GM21526 (cell line): ENCODE measurements around the gene C2CD2L.
"Not testable (repeated sequence)": the region's sequence is repeated elsewhere in the genome, so short reads cannot be mapped to it uniquely, and the experiment has no call there.

Experiments used
- ATAC-seq: cut with Tn5 transposase; IDR thresholded peaks from one replicate; pipeline ENCODE4 v1.9.1; 2021; ENCODE audit warnings: moderate library complexity; ENCODE audit not compliant: unreplicated experiment, low FRiP score

The C2CD2L gene

GRCh38 chr11:119149018-119149785, 42.1 kb downstream of the C2CD2L start, which contains the start of gene ABCG4:
TSS of gene ABCG4 (plus strand) at chr11:119149052. CDS start at chr11:119149966, 914 bp downstream.
- no peak for ATAC-seq

GRCh38 chr11:119149786-119150275, 42.7 kb downstream of the C2CD2L start:
- no peak for ATAC-seq

GRCh38 chr11:119152043-119152442, 44.9 kb downstream of the C2CD2L start:
- no peak for ATAC-seq

GRCh38 chr11:119152604-119153003, 45.5 kb downstream of the C2CD2L start:
- no peak for ATAC-seq

- no peak for ATAC-seq
These were observed 46.1 kb downstream of the C2CD2L start for GRCh38 chr11:119153049-119153818.

- ATAC-seq = no peak
These were observed 47.0 kb downstream of the C2CD2L start for GRCh38 chr11:119154178-119154577.

- ATAC-seq = no peak
These were observed 48.8 kb downstream of the C2CD2L start for GRCh38 chr11:119155733-119156492.

GRCh38 chr11:119156496-119156895, 49.4 kb downstream of the C2CD2L start:
- no peak for ATAC-seq

- ATAC-seq = no peak
These were observed 49.9 kb downstream of the C2CD2L start for GRCh38 chr11:119157063-119157462.

GRCh38 chr11:119158467-119158866, 51.3 kb downstream of the C2CD2L start:
- ATAC-seq = no peak

GRCh38 chr11:119160151-119160550, 53.0 kb downstream of the C2CD2L start:
- no peak for ATAC-seq

- ATAC-seq = no peak
These were observed 54.7 kb downstream of the C2CD2L start for GRCh38 chr11:119161871-119162270.

- ATAC-seq = no peak
These were observed 59.4 kb downstream of the C2CD2L start for GRCh38 chr11:119166368-119167076.

GRCh38 chr11:119167077-119167458, 59.9 kb downstream of the C2CD2L start:
- not testable (repeated sequence) for ATAC-seq

GRCh38 chr11:119167933-119168332, 60.8 kb downstream of the C2CD2L start:
- ATAC-seq = no peak
